H1 (cell line): ENCODE measurements around the gene ARHGAP25. TPM values are rescaled to one million over a fixed set of nuclear protein-coding genes. Genes with fewer than 3 reads are reported as not detected.

ENCODE experiments used
- CEBPB ChIP-seq: IDR thresholded peaks from 2 replicates; pipeline ENCODE4 v1.6.1; 2012; ENCODE audit warnings: low read depth, low read length
- JUND ChIP-seq: IDR thresholded peaks from 2 replicates; pipeline ENCODE4 v1.6.1; 2011; ENCODE audit warnings: mild to moderate bottlenecking, improper control_type of control experiment, low read length
- POLR2AphosphoS5 ChIP-seq: IDR thresholded peaks from 2 replicates; pipeline ENCODE4 v1.6.1; 2011; ENCODE audit warnings: low read depth, low read length
- SAP30 ChIP-seq: fragments of 300-600 bp; sonication (generic); IDR thresholded peaks from 2 replicates; pipeline ENCODE4 v1.7.1; 2012; ENCODE audit warnings: low read length, moderate library complexity, mild to moderate bottlenecking, inconsistent platforms; ENCODE audit not compliant: insufficient read depth, insufficient replicate concordance
- polyA plus RNA-seq, 7 experiments: library from polyadenylated mRNA; depleted of rRNA in 3 of 7; stranded (reverse) in 5 of 7; unstranded in 2 of 7; fragments of >200 nt in 5 of 7; fragments of 200-250 nt in 2 of 7; gene quantifications; 1 replicate in 5 of 7; 2 replicates in 1 of 7; 4 replicates in 1 of 7; pipeline versions ENCODE4 v1.2.1 to v1.2.3, GENCODE V29; 2011 to 2013; ENCODE audit warnings: missing spikeins in 2 of 7, mixed read lengths in 2 of 7
- total RNA-seq: library from RNA; stranded (reverse); fragmentation: NEBNext Ultra II Directional; extraction: Animal tissue kit (Norgen Biotek cat#: 25700); gene quantifications from 2 replicates; pipeline ENCODE4 v1.2.1, GENCODE V29; 2021
- TF ChIP-seq, protein P1 (sequence below): fragments of 300-600 bp; sonication (generic); IDR thresholded peaks from 2 replicates; pipeline ENCODE4 v1.7.1; 2012; ENCODE audit warnings: low read length, moderate library complexity, mild to moderate bottlenecking, inconsistent platforms; ENCODE audit not compliant: insufficient replicate concordance

The ARHGAP25 gene
- total and polyA plus RNA-seq, 2 of the 8 experiments (the other 6 are each of a cell fraction or from before 2014, with no cell fraction given): 1.00 to 1.2 TPM

DNA sequence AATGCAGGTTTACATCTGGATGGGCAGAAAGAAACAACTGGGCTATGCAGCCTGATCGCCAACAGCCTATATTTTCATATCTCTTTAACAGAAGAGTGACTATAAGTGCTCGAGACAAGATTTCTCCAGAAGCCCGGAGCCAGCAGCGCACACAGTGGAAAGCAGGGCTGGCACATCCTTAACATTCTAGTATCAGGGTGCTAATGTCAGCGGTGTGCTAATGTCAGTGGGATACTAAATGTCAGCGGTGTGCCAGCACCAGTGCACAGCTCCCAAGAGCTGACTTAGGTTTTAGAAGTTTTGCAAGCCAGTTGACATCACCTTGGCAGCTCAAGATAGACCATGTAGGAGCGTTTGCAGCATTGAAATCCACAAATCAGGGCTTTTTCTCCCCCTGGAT is 128.3 kb downstream of the ARHGAP25 start (continued):
- TF ChIP-seq JUND (no peak), SAP30 (no peak), POLR2AphosphoS5 (no peak), CEBPB (no peak)
- TF ChIP-seq, protein P1, sequence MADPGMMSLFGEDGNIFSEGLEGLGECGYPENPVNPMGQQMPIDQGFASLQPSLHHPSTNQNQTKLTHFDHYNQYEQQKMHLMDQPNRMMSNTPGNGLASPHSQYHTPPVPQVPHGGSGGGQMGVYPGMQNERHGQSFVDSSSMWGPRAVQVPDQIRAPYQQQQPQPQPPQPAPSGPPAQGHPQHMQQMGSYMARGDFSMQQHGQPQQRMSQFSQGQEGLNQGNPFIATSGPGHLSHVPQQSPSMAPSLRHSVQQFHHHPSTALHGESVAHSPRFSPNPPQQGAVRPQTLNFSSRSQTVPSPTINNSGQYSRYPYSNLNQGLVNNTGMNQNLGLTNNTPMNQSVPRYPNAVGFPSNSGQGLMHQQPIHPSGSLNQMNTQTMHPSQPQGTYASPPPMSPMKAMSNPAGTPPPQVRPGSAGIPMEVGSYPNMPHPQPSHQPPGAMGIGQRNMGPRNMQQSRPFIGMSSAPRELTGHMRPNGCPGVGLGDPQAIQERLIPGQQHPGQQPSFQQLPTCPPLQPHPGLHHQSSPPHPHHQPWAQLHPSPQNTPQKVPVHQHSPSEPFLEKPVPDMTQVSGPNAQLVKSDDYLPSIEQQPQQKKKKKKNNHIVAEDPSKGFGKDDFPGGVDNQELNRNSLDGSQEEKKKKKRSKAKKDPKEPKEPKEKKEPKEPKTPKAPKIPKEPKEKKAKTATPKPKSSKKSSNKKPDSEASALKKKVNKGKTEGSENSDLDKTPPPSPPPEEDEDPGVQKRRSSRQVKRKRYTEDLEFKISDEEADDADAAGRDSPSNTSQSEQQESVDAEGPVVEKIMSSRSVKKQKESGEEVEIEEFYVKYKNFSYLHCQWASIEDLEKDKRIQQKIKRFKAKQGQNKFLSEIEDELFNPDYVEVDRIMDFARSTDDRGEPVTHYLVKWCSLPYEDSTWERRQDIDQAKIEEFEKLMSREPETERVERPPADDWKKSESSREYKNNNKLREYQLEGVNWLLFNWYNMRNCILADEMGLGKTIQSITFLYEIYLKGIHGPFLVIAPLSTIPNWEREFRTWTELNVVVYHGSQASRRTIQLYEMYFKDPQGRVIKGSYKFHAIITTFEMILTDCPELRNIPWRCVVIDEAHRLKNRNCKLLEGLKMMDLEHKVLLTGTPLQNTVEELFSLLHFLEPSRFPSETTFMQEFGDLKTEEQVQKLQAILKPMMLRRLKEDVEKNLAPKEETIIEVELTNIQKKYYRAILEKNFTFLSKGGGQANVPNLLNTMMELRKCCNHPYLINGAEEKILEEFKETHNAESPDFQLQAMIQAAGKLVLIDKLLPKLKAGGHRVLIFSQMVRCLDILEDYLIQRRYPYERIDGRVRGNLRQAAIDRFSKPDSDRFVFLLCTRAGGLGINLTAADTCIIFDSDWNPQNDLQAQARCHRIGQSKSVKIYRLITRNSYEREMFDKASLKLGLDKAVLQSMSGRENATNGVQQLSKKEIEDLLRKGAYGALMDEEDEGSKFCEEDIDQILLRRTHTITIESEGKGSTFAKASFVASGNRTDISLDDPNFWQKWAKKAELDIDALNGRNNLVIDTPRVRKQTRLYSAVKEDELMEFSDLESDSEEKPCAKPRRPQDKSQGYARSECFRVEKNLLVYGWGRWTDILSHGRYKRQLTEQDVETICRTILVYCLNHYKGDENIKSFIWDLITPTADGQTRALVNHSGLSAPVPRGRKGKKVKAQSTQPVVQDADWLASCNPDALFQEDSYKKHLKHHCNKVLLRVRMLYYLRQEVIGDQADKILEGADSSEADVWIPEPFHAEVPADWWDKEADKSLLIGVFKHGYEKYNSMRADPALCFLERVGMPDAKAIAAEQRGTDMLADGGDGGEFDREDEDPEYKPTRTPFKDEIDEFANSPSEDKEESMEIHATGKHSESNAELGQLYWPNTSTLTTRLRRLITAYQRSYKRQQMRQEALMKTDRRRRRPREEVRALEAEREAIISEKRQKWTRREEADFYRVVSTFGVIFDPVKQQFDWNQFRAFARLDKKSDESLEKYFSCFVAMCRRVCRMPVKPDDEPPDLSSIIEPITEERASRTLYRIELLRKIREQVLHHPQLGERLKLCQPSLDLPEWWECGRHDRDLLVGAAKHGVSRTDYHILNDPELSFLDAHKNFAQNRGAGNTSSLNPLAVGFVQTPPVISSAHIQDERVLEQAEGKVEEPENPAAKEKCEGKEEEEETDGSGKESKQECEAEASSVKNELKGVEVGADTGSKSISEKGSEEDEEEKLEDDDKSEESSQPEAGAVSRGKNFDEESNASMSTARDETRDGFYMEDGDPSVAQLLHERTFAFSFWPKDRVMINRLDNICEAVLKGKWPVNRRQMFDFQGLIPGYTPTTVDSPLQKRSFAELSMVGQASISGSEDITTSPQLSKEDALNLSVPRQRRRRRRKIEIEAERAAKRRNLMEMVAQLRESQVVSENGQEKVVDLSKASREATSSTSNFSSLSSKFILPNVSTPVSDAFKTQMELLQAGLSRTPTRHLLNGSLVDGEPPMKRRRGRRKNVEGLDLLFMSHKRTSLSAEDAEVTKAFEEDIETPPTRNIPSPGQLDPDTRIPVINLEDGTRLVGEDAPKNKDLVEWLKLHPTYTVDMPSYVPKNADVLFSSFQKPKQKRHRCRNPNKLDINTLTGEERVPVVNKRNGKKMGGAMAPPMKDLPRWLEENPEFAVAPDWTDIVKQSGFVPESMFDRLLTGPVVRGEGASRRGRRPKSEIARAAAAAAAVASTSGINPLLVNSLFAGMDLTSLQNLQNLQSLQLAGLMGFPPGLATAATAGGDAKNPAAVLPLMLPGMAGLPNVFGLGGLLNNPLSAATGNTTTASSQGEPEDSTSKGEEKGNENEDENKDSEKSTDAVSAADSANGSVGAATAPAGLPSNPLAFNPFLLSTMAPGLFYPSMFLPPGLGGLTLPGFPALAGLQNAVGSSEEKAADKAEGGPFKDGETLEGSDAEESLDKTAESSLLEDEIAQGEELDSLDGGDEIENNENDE: no peak
